ENCODE data around the gene HELZ. TPM values are rescaled to one million over a fixed set of nuclear protein-coding genes. Genes with fewer than 3 reads are reported as not detected.

The HELZ gene
- total RNA-seq, 8 experiments from 2014 or later, result 22.0 to 106 (median 27.4) TPM

- Histone ChIP-seq H3K4me3 (peak overlapping the region in 2 of 5 donors; percentile 96 to 98), H3K27ac (no peak overlapping the region), H3K4me1 (replicated peaks in 1 of 2) (peaks cover 10 to 12% of the 10 kb centered on the region in 2 donors)
- ATAC-seq (replicated peaks in 6 of 8), result no peak
- WGBS, 10 experiments, result 43 to 98% (median 86%) methylated on average over 1 to 5 of the region's 5 CpGs
- in situ Hi-C loops (cut with MboI; ENCODE audit: low pct_unique_long_range_greater_than_20kb in 2 of 9, low sequenced_read_pairs in 9 of 9, unreplicated experiment in 9 of 9), result loop anchor here in 1 of 9 experiments (25.0 kb wide), 1 partner anchor 106 kb away; no protein-coding TSS in a partner anchor
Measured at GRCh38 chr17:67243284-67243683, 1.7 kb downstream of the HELZ start.

GRCh38 chr17:67241719-67242341 lies 3.2 kb downstream of the HELZ start:
- WGBS, 10 experiments, result 68 to 100% (median 93%) methylated on average over 1 to 6 of the region's 7 CpGs; no CpG with 5 or more reads in 4 of the 10 experiments
- no peak for ATAC-seq (replicated peaks in 6 of 8)
- H3K4me1 ChIP-seq (replicated peaks in 1 of 2), result peaks cover 10 to 12% of the 10 kb centered on the region in 2 donors
- no peak overlapping the region for H3K4me3 ChIP-seq
- no peak overlapping the region for H3K27ac ChIP-seq
- in situ Hi-C loops (cut with MboI; ENCODE audit: low pct_unique_long_range_greater_than_20kb in 2 of 9, low sequenced_read_pairs in 9 of 9, unreplicated experiment in 9 of 9), result loop anchor here in 1 of 9 experiments (25.0 kb wide), 1 partner anchor 105 kb away; no protein-coding TSS in a partner anchor

DNA sequence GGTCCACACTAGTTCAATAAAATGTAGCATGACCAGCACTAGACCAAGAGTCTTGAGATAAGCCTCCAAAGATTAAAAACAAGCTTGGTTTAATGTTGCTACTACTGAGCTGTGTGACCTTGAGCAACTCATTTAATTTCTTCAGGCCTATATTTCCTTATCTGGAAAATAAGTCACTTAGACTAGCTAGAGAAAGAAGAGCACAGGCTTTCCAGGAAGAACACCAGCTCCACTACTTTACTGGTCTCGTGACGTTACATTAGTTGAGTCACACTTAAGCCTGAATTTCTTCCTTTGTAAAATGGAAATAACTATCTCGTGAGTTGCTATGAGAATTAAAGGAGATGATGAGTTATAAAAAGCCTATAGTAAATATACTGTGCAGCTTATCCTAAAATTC lies 5.4 kb downstream of the HELZ start:
- ATAC-seq (replicated peaks in 6 of 8), result peak in 2 of 8 experiments; percentile 40 to 67
- WGBS, 10 experiments, result 40 to 100% (median 87%) methylated on average over 1 to 3 of the region's 3 CpGs; no CpG with 5 or more reads in 3 of the 10 experiments
- peaks cover 5 to 12% of the 10 kb centered on the region in 2 donors for H3K4me1 ChIP-seq (replicated peaks in 1 of 2)
- H3K4me3 ChIP-seq, result no peak overlapping the region
- no peak overlapping the region for H3K27ac ChIP-seq
- in situ Hi-C loops (cut with MboI; ENCODE audit: low pct_unique_long_range_greater_than_20kb in 2 of 9, low sequenced_read_pairs in 9 of 9, unreplicated experiment in 9 of 9), result loop anchor here in 1 of 9 experiments (25.0 kb wide), 1 partner anchor 102 kb away; no protein-coding TSS in a partner anchor

- Histone ChIP-seq H3K4me3 (no peak overlapping the region), H3K27ac (no peak overlapping the region), H3K4me1 (replicated peaks in 1 of 2) (peaks cover 5 to 10% of the 10 kb centered on the region in 2 donors)
- ATAC-seq (replicated peaks in 6 of 8), result no peak
- in situ Hi-C loops (cut with MboI; ENCODE audit: low pct_unique_long_range_greater_than_20kb in 2 of 9, low sequenced_read_pairs in 9 of 9, unreplicated experiment in 9 of 9), result loop anchor here in 1 of 9 experiments (25.0 kb wide), 1 partner anchor 102 kb away; no protein-coding TSS in a partner anchor
- WGBS, 10 experiments, result 50 to 100% (median 88%) methylated on average over 1 to 5 of the region's 5 CpGs; no CpG with 5 or more reads in 1 of the 10 experiments
Measured at GRCh38 chr17:67238991-67239390, 6.0 kb downstream of the HELZ start.

DNA sequence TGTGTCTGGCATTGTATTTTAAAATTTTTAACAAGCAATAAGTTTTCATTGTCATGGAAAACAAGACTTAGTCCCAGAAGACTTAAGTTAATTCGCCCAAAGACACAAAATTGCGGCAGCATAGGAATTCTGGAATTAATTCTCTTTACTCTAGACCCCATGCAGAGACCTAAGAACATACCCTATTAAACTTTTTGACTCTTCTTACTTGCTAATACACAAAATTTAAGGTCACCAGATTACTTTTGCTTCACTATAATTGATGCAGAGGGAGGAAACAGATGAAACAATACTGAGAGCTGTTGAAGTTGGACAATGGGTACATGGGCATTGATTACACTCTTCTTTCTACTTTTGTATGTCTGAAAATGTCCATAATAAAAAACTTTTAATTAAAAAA lies 12.6 kb downstream of the HELZ start:
- H3K4me1 ChIP-seq (replicated peaks in 1 of 2), result no peaks in the 10 kb centered on the region
- H3K4me3 ChIP-seq, result no peak overlapping the region
- WGBS, 10 experiments, result 91 to 100% (median 100%) methylated on average over 2 of the region's 2 CpGs; no CpG with 5 or more reads in 2 of the 10 experiments
- in situ Hi-C loops (cut with MboI; ENCODE audit: low pct_unique_long_range_greater_than_20kb in 2 of 9, low sequenced_read_pairs in 9 of 9, unreplicated experiment in 9 of 9), result loop anchor here in 1 of 9 experiments (25.0 kb wide), 1 partner anchor 95 kb away; no protein-coding TSS in a partner anchor
- no peak for ATAC-seq (replicated peaks in 6 of 8)
- H3K27ac ChIP-seq, result no peak overlapping the region

- no peaks in the 10 kb centered on the region for H3K4me1 ChIP-seq (replicated peaks in 1 of 2)
- no peak overlapping the region for H3K27ac ChIP-seq
- ATAC-seq (replicated peaks in 6 of 8), result peak in 1 of 8 experiments; percentile 62
- H3K4me3 ChIP-seq, result no peak overlapping the region
- in situ Hi-C loops (cut with MboI; ENCODE audit: low pct_unique_long_range_greater_than_20kb in 2 of 9, low sequenced_read_pairs in 9 of 9, unreplicated experiment in 9 of 9), result loop anchor here in 1 of 9 experiments (25.0 kb wide), 1 partner anchor 92 kb away; no protein-coding TSS in a partner anchor
- WGBS, 10 experiments, result 73 to 100% (median 90%) methylated on average over 2 to 5 of the region's 5 CpGs
Measured at GRCh38 chr17:67229109-67229955, 15.7 kb downstream of the HELZ start.

DNA sequence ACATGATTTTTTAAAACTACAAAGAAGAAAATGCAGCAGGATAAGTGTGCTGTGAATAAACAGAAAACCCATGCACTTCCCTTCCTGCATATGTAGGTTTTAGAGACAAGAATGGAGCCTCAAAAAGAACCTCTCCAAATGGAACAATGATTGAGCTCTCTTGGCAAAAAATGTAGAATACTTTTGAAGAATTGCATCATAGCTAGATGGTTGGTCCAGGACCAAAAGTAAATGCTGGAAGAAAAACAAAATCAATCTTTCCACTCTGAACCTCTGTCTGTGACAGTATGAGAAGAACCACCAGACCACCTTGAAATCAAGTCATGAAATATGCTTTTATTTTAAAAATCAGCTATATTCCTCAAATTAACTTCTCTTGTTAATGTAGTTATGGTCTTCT lies 17.5 kb downstream of the HELZ start:
- no peak overlapping the region for H3K4me3 ChIP-seq
- in situ Hi-C loops (cut with MboI; ENCODE audit: low pct_unique_long_range_greater_than_20kb in 2 of 9, low sequenced_read_pairs in 9 of 9, unreplicated experiment in 9 of 9), result loop anchor here in 1 of 9 experiments (25.0 kb wide), 1 partner anchor 90 kb away; no protein-coding TSS in a partner anchor
- H3K27ac ChIP-seq, result no peak overlapping the region
- H3K4me1 ChIP-seq (replicated peaks in 1 of 2), result no peaks in the 10 kb centered on the region
- ATAC-seq (replicated peaks in 6 of 8), result no peak

DNA sequence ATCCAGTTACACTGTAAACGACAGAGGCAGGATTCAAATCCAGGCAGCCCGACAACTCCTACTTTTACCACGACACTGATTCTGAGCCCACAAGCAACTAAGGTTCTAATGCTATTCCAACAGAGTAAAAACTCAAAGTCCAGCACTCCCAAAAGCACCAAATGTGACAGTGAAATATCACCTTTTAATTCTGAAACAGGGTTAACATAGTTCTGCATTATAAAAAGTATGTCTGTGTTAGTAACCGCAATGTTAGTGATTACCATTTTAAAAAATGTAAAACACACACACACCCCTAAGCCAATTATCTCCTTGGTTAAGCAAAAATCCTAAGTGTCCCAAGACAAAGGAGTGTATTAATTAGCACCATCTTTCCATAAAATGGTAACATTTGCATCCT lies 19.7 kb downstream of the HELZ start:
- WGBS, 10 experiments, result 20 to 97% (median 94%) methylated on average over 1 to 4 of the region's 4 CpGs; no CpG with 5 or more reads in 1 of the 10 experiments
- no peaks in the 10 kb centered on the region for H3K4me1 ChIP-seq (replicated peaks in 1 of 2)
- H3K4me3 ChIP-seq, result no peak overlapping the region
- ATAC-seq (replicated peaks in 6 of 8), result no peak
- H3K27ac ChIP-seq, result no peak overlapping the region
- in situ Hi-C loops (cut with MboI; ENCODE audit: low pct_unique_long_range_greater_than_20kb in 2 of 9, low sequenced_read_pairs in 9 of 9, unreplicated experiment in 9 of 9), result loop anchor here in 1 of 9 experiments (25.0 kb wide), 1 partner anchor 88 kb away; no protein-coding TSS in a partner anchor

GRCh38 chr17:67224736-67225135 lies 20.3 kb downstream of the HELZ start:
- WGBS, 10 experiments, result 96 to 100% (median 97%) methylated on average over 4 to 9 of the region's 9 CpGs; no CpG with 5 or more reads in 1 of the 10 experiments
- in situ Hi-C loops (cut with MboI; ENCODE audit: low pct_unique_long_range_greater_than_20kb in 2 of 9, low sequenced_read_pairs in 9 of 9, unreplicated experiment in 9 of 9), result loop anchor here in 1 of 9 experiments (25.0 kb wide), 1 partner anchor 87 kb away; no protein-coding TSS in a partner anchor
- Histone ChIP-seq H3K4me3 (no peak overlapping the region), H3K27ac (no peak overlapping the region), H3K4me1 (replicated peaks in 1 of 2) (no peaks in the 10 kb centered on the region)
- no peak for ATAC-seq (replicated peaks in 6 of 8)

GRCh38 chr17:67223924-67224323 lies 21.1 kb downstream of the HELZ start:
- H3K4me3 ChIP-seq, result no peak overlapping the region
- 87 to 100% (median 95%) methylated on average over 1 to 4 of the region's 6 CpGs; no CpG with 5 or more reads in 1 of the 10 experiments for WGBS, 10 experiments
- in situ Hi-C loops (cut with MboI; ENCODE audit: low pct_unique_long_range_greater_than_20kb in 2 of 9, low sequenced_read_pairs in 9 of 9, unreplicated experiment in 9 of 9), result no loop called here
- no peak overlapping the region for H3K27ac ChIP-seq
- ATAC-seq (replicated peaks in 6 of 8), result peak in 4 of 8 experiments; percentile 17 to 77 (median 34)
- no peaks in the 10 kb centered on the region for H3K4me1 ChIP-seq (replicated peaks in 1 of 2)

GRCh38 chr17:67221062-67221998 lies 23.7 kb downstream of the HELZ start:
- peak in 6 of 8 experiments; percentile 32 to 86 (median 80) for ATAC-seq (replicated peaks in 6 of 8)
- no peaks in the 10 kb centered on the region for H3K4me1 ChIP-seq (replicated peaks in 1 of 2)
- no peak overlapping the region for H3K4me3 ChIP-seq
- in situ Hi-C loops (cut with MboI; ENCODE audit: low pct_unique_long_range_greater_than_20kb in 2 of 9, low sequenced_read_pairs in 9 of 9, unreplicated experiment in 9 of 9), result no loop called here
- WGBS, 10 experiments, result 73 to 100% (median 90%) methylated on average over 2 to 5 of the region's 5 CpGs; no CpG with 5 or more reads in 1 of the 10 experiments
- no peak overlapping the region for H3K27ac ChIP-seq

DNA sequence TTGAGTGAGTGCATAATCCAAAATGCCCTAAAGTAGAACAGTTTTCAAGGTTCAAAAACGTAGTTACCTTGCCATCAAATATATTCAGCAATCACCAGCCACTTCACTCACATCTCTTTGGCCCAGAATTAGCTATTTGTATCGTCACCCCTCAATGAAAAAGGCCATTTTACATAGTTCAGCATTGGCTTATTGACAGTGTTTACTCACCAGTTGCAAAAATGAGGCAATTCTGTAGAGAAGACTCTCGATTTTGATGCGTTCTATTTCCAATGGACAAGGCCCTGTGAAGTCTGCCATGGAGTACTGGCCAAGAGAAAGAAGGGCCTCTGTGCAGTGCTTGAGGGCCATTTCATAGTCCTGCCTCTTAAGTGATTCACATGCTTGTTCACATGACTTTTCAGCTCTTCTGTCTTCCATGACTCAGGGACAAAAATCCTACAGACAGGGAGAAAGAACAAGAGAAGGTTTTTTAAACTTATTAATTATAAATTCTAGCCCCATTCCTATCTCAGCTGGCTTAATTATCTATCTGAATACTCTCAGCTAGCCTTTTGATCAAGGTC lies 26.5 kb downstream of the HELZ start:
- Histone ChIP-seq H3K4me1 (replicated peaks in 1 of 2) (no peaks in the 10 kb centered on the region), H3K4me3 (no peak overlapping the region), H3K27ac (no peak overlapping the region)
- peak in 3 of 8 experiments; percentile 31 to 69 (median 41) for ATAC-seq (replicated peaks in 6 of 8)
- in situ Hi-C loops (cut with MboI; ENCODE audit: low pct_unique_long_range_greater_than_20kb in 2 of 9, low sequenced_read_pairs in 9 of 9, unreplicated experiment in 9 of 9), result no loop called here
- WGBS, 10 experiments, result 50 to 100% (median 89%) methylated on average over 1 to 4 of the region's 4 CpGs; no CpG with 5 or more reads in 1 of the 10 experiments

Measured in motor neuron (in vitro differentiated cells).